HG02852 (cell line): ENCODE measurements around the gene SYT4.

Experiments
- ATAC-seq: cut with Tn5 transposase; IDR thresholded peaks from one replicate; pipeline ENCODE4 v1.9.1; 2021; ENCODE audit warnings: mild to moderate bottlenecking, moderate library complexity; ENCODE audit not compliant: unreplicated experiment

Gene SYT4

DNA sequence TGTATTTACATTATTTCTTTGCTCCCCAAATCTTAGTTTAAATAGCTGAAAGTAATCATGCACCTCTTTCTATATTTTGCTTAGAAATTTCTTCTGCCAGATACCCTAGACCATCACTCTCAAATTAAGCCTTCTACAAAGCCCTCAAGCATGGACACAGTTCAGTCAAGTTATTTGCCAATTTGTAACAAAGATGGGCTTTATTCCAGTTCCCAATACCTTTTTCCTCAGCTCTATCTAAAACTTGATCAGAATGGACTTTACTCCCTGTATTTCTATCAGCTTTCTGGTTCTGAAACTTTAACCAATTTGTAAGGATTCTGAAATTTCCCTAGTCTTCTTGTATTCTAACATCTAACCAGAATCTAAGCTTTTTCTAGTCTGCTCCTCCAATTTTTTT is 56.6 kb downstream of the SYT4 start:
- no peak for ATAC-seq
